HFFc6 (cell line): ENCODE measurements around the gene SMAD1. TPM values are rescaled to one million over a fixed set of nuclear protein-coding genes. Genes with fewer than 3 reads are reported as not detected.

ENCODE experiments used
- DNase-seq: peaks from one replicate; pipeline ENCODE4 v3.0.0-alpha.2; 2018
- H3K27ac Mint-ChIP-seq: 2 replicates; pipeline ENCODE4 v1.8.0; 2020; ENCODE audit warnings: mild to moderate bottlenecking, mixed read lengths
- H3K27me3 Mint-ChIP-seq: 2 replicates; pipeline ENCODE4 v1.8.0; 2021; ENCODE audit warnings: mild to moderate bottlenecking, moderate library complexity, mixed read lengths; ENCODE audit not compliant: insufficient read depth
- H3K36me3 Mint-ChIP-seq: 2 replicates; pipeline ENCODE4 v1.8.0; 2021; ENCODE audit warnings: low read depth, mixed read lengths
- H3K4me1 Mint-ChIP-seq: 2 replicates; pipeline ENCODE4 v1.8.0; 2020; ENCODE audit warnings: low read depth, mixed read lengths
- H3K4me3 Mint-ChIP-seq: 2 replicates; pipeline ENCODE4 v1.8.0; 2020; ENCODE audit warnings: mild to moderate bottlenecking, moderate library complexity, mixed read lengths
- H3K9me3 Mint-ChIP-seq: 2 replicates; pipeline ENCODE4 v1.8.0; 2020; ENCODE audit warnings: mild to moderate bottlenecking, mixed read lengths
- CTCF ChIP-seq: fragments of 200-600 bp; sonication (generic); IDR thresholded peaks from 2 replicates; pipeline ENCODE4 v1.5.0; 2021; ENCODE audit warnings: antibody characterized with exemption, mild to moderate bottlenecking
- long read RNA-seq: library from polyadenylated mRNA; unstranded; transcript quantifications from one replicate; pipeline ENCODE4 v2.0.0, GENCODE V29; 2019
- total RNA-seq, 6 experiments: library from RNA; stranded (reverse); fragmentation: NEBNext Ultra II Directional; extraction: Animal tissue kit (Norgen Biotek cat#: 25700); gene quantifications; 2 replicates in 1 of 6; 3 replicates in 5 of 6; pipeline ENCODE4 v1.2.3, GENCODE V29; 2021

The SMAD1 gene
- 10 to 100 TPM in 4 of 6 experiments, 1 to 10 TPM in 2; 9.2 to 11.2 (median 10.3) TPM for total RNA-seq
- long read RNA-seq, partial matches to known transcripts = 1 of 6 reads
- long read RNA-seq, other reads (novel, unspliced or antisense) = 1 of 6 reads

GRCh38 chr4:145481164-145481941 lies at the start of gene SMAD1:
Gene SMAD1, plus strand, starts transcription at chr4:145481853. Its CDS starts 32,761 bp downstream, at chr4:145514614.
- peaks cover 13% of the 10 kb centered on the region for H3K4me1 Mint-ChIP-seq
- peak within 1 kb of the TSS; percentile 62 for H3K27ac Mint-ChIP-seq
- no peak for TF ChIP-seq CTCF
- no peaks in the 10 kb centered on the region for H3K36me3 Mint-ChIP-seq
- no peaks in the 10 kb centered on the region for H3K9me3 Mint-ChIP-seq
- peak within 1 kb of the TSS; percentile 86 for H3K4me3 Mint-ChIP-seq
- H3K27me3 Mint-ChIP-seq = no peaks in the 10 kb centered on the region; the same call in 1 of the 2 replicates
- DNase-seq = peak; percentile 88

GRCh38 chr4:145433684-145434083 lies 48.0 kb upstream of the SMAD1 start:
- Mint-ChIP-seq H3K36me3 (no peaks in the 10 kb centered on the region), H3K9me3 (no peaks in the 10 kb centered on the region), H3K4me3 (no peak overlapping the region), H3K4me1 (no peaks in the 10 kb centered on the region), H3K27ac (no peak overlapping the region), H3K27me3 (no peaks in the 10 kb centered on the region; the same call in none of the 2 replicates)
- DNase-seq = no peak
- TF ChIP-seq CTCF = no peak

- H3K4me1 Mint-ChIP-seq = peaks cover 7% of the 10 kb centered on the region; the same call in 1 of the 2 replicates
- H3K27ac Mint-ChIP-seq = no peak overlapping the region
- no peaks in the 10 kb centered on the region for H3K36me3 Mint-ChIP-seq
- H3K9me3 Mint-ChIP-seq = no peaks in the 10 kb centered on the region
- H3K27me3 Mint-ChIP-seq = peaks cover 2% of the 10 kb centered on the region
- no peak for TF ChIP-seq CTCF
- no peak for DNase-seq
- no peak overlapping the region for H3K4me3 Mint-ChIP-seq
These were observed 46.0 kb upstream of the SMAD1 start for GRCh38 chr4:145435646-145436045.

GRCh38 chr4:145436114-145436513 lies 45.5 kb upstream of the SMAD1 start:
- Mint-ChIP-seq H3K36me3 (no peaks in the 10 kb centered on the region), H3K27me3 (peaks cover 2% of the 10 kb centered on the region), H3K4me1 (peaks cover 8% of the 10 kb centered on the region; the same call in 1 of the 2 replicates), H3K27ac (no peak overlapping the region), H3K4me3 (no peak overlapping the region), H3K9me3 (no peaks in the 10 kb centered on the region)
- no peak for DNase-seq
- TF ChIP-seq CTCF = no peak

GRCh38 chr4:145436796-145437195 lies 44.9 kb upstream of the SMAD1 start:
- DNase-seq = no peak
- no peak for TF ChIP-seq CTCF
- Mint-ChIP-seq H3K27me3 (peaks cover 6% of the 10 kb centered on the region), H3K27ac (no peak overlapping the region), H3K9me3 (no peaks in the 10 kb centered on the region), H3K4me3 (no peak overlapping the region), H3K4me1 (peaks cover 8% of the 10 kb centered on the region; the same call in 1 of the 2 replicates), H3K36me3 (no peaks in the 10 kb centered on the region)
